HCT116 (cell line): ENCODE results near the gene CASK. TPM values are rescaled to one million over a fixed set of nuclear protein-coding genes. Genes with fewer than 3 reads are reported as not detected.

Experiments
- ATAC-seq: fragments of 200-7000 bp; cut with Tn5 transposase; 2 replicates; pipeline ENCODE4 v1.9.1; 2020; ENCODE audit warnings: mild to moderate bottlenecking, moderate library complexity
- BruUV-seq: library from RNA; stranded (reverse); fragments of 400-500 nt; replicated peaks from 2 replicates; lab custom pipeline; 2021; lab: Mats Ljungman, UMichigan
- CTCF ChIA-PET: fragments of 300-600 bp; sonication (Branson Sonifier 250); formaldehyde crosslinking; loops from one replicate; lab custom pipeline; 2021; ENCODE audit warnings: antibody characterized with exemption; lab: Charles Lee
- POLR2A ChIA-PET: fragments of 300-600, 350-600 bp; sonication (Branson Sonifier 250); formaldehyde crosslinking; loops from one replicate; lab custom pipeline; 2021; ENCODE audit warnings: antibody characterized with exemption; lab: Charles Lee
- RAD21 ChIA-PET, 2 experiments: fragments of 300-600 bp; sonication (Branson Sonifier 250); formaldehyde crosslinking; loops; one replicate each; lab custom pipeline; 2023; ENCODE audit warnings: low total read pairs in 2 of 2; ENCODE audit not compliant: uncharacterized antibody in 2 of 2, unreplicated experiment in 2 of 2, low non-redundant PET in 1 of 2; lab: Charles Lee
- DNase-seq: peaks from one replicate; pipeline ENCODE4 v3.0.0-alpha.2; 2010; ENCODE audit warnings: low read depth, low spot score
- H2AFZ ChIP-seq: fragments of 200-600 bp; shearing (Covaris generic), sonication (generic); 2 replicates; pipeline ENCODE4 v1.6.1; 2017; ENCODE audit warnings: low read depth, mixed run types, mixed read lengths, antibody characterized with exemption, low read length; ENCODE audit not compliant: poor library complexity, severe bottlenecking
- H3K27ac ChIP-seq: 2 replicates; pipeline ENCODE4 v1.5.1; 2012; ENCODE audit warnings: low read depth, low read length
- H3K27me3 ChIP-seq: fragments of 200-600 bp; sonication (generic); 2 replicates; pipeline ENCODE4 v1.6.1; 2016; ENCODE audit warnings: mixed run types, low read length, mixed read lengths; ENCODE audit not compliant: insufficient read depth
- H3K36me3 ChIP-seq, 2 experiments: fragments of 200-500 bp in 1 of 2; fragments of 200-600 bp in 1 of 2; sonication (Bioruptor generic) in 1 of 2; sonication (generic) in 1 of 2; 2 replicates each; pipeline versions ENCODE4 v1.5.1 to v1.6.1; 2014 to 2016; ENCODE audit warnings: low read length in 2 of 2, inconsistent platforms in 1 of 2, mixed read lengths in 1 of 2, mixed run types in 1 of 2; ENCODE audit not compliant: insufficient read depth in 2 of 2, control insufficient read depth in 1 of 2
- H3K4me1 ChIP-seq, 2 experiments: fragments of 200-600 bp in 1 of 2; sonication (generic) in 1 of 2; 2 replicates each; pipeline versions ENCODE4 v1.5.1 to v1.6.1; 2012 to 2017; ENCODE audit warnings: low read length in 2 of 2, inconsistent platforms in 1 of 2, mild to moderate bottlenecking in 1 of 2, mixed read lengths in 1 of 2, mixed run types in 1 of 2, moderate library complexity in 1 of 2; ENCODE audit not compliant: insufficient read depth in 2 of 2, control insufficient read depth in 1 of 2
- H3K4me2 ChIP-seq: fragments of 200-600 bp; sonication (generic); 2 replicates; pipeline ENCODE4 v1.6.1; 2017; ENCODE audit warnings: mixed run types, low read length, mixed read lengths
- H3K4me3 ChIP-seq, 2 experiments: fragments of 200-600 bp in 1 of 2; sonication (generic) in 1 of 2; replicated peaks in 1 of 2; 2 replicates each; pipeline ENCODE4 v1.5.1; 2011 to 2016; ENCODE audit warnings: low read length in 2 of 2, control low read depth in 1 of 2, low read depth in 1 of 2, mild to moderate bottlenecking in 1 of 2, mixed read lengths in 1 of 2, mixed run types in 1 of 2
- H3K79me2 ChIP-seq: fragments of 200-600 bp; sonication (generic); 2 replicates; pipeline ENCODE4 v1.6.1; 2017; ENCODE audit warnings: mild to moderate bottlenecking, mixed run types, low read length, moderate library complexity, mixed read lengths; ENCODE audit not compliant: insufficient read depth
- H3K9ac ChIP-seq: fragments of 200-600 bp; sonication (generic); 2 replicates; pipeline ENCODE4 v1.6.1; 2016; ENCODE audit warnings: low read length, mixed read lengths
- H3K9me2 ChIP-seq: fragments of 200-600 bp; sonication (generic), shearing (Covaris generic); 2 replicates; pipeline ENCODE4 v1.6.1; 2017; ENCODE audit warnings: mixed run types, mild to moderate bottlenecking, moderate library complexity; ENCODE audit not compliant: insufficient read depth
- H3K9me3 ChIP-seq, 2 experiments: fragments of 200-500 bp in 1 of 2; fragments of 200-600 bp in 1 of 2; sonication (Bioruptor generic) in 1 of 2; sonication (generic) in 1 of 2; 2 replicates each; pipeline ENCODE4 v1.6.1; 2014 to 2017; ENCODE audit warnings: low read length in 2 of 2, mixed read lengths in 2 of 2, inconsistent platforms in 1 of 2, low read depth in 1 of 2, mild to moderate bottlenecking in 1 of 2, mixed run types in 1 of 2, moderate library complexity in 1 of 2; ENCODE audit not compliant: control insufficient read depth in 1 of 2, insufficient read depth in 1 of 2
- H4K20me1 ChIP-seq: fragments of 200-600 bp; sonication (generic), shearing (Covaris generic); 2 replicates; pipeline ENCODE4 v1.6.1; 2017; ENCODE audit warnings: mixed run types, mild to moderate bottlenecking, moderate library complexity; ENCODE audit not compliant: insufficient read depth
- CEBPB ChIP-seq: IDR thresholded peaks from 2 replicates; pipeline ENCODE4 v1.6.1; 2012; ENCODE audit warnings: low read depth
- FOSL1 ChIP-seq: IDR thresholded peaks from 2 replicates; pipeline ENCODE4 v1.6.1; 2012; ENCODE audit warnings: low read depth
- JUND ChIP-seq: IDR thresholded peaks from 2 replicates; pipeline ENCODE4 v1.6.1; 2012
- POLR2AphosphoS5 ChIP-seq: IDR thresholded peaks from 2 replicates; pipeline ENCODE4 v1.6.1; 2011; ENCODE audit warnings: mild to moderate bottlenecking, low read depth, low read length, moderate library complexity
- RAD21 ChIP-seq: IDR thresholded peaks from 2 replicates; pipeline ENCODE4 v1.6.1; 2012; ENCODE audit warnings: low read depth, mild to moderate bottlenecking
- SRF ChIP-seq: IDR thresholded peaks from 2 replicates; pipeline ENCODE4 v1.6.1; 2012; ENCODE audit warnings: low read depth
- YY1 ChIP-seq: IDR thresholded peaks from 2 replicates; pipeline ENCODE4 v1.6.1; 2011; ENCODE audit warnings: low read length, low read depth, moderate library complexity, mild to moderate bottlenecking; ENCODE audit not compliant: insufficient replicate concordance; ENCODE audit errors: extremely low read depth
- ZFX ChIP-seq: fragments of 450-650 bp; IDR thresholded peaks from 2 replicates; pipeline ENCODE4 v1.6.1; 2017
- intact Hi-C: fragments of 100-400 bp; cut with micrococcal nuclease; formaldehyde crosslinking; loops from 2 replicates; pipeline ENCODE4 v1.10.0; 2022
- total RNA-seq: library from RNA; stranded (reverse); gene quantifications from one replicate; pipeline ENCODE4 v1.2.1, GENCODE V29; 2021; ENCODE audit not compliant: unreplicated experiment
- TF ChIP-seq, protein P1 (sequence below): IDR thresholded peaks from 2 replicates; pipeline ENCODE4 v1.6.1; 2012; ENCODE audit warnings: low read depth
- TF ChIP-seq, protein P2 (sequence below): IDR thresholded peaks from 2 replicates; pipeline ENCODE4 v1.6.1; 2012
- TF ChIP-seq, protein P3 (sequence below): IDR thresholded peaks from 2 replicates; pipeline ENCODE4 v1.6.1; 2012

Gene CASK
- total RNA-seq, 1 experiment from 2014 or later: 39.0 TPM

DNA sequence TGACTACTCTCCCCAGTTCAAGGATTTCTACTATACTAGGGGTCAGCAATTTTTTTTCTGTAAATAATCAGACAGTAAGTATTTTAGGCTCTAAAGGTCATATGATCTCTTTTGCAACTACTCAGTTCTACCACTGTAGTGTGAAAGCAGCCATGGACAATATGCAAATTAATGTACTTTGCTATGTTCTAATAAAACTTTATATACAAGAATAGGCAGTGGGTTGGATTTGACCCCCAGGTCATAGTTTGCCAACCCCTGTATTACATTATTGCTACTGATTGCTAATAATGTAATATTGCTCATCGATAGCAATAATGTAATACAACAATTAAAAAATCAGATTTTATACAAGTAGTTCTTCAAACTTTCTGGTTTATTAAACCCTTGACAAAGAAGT lies 293.8 kb downstream of the CASK start:
- no peaks in the 10 kb centered on the region for H4K20me1 ChIP-seq

DNA sequence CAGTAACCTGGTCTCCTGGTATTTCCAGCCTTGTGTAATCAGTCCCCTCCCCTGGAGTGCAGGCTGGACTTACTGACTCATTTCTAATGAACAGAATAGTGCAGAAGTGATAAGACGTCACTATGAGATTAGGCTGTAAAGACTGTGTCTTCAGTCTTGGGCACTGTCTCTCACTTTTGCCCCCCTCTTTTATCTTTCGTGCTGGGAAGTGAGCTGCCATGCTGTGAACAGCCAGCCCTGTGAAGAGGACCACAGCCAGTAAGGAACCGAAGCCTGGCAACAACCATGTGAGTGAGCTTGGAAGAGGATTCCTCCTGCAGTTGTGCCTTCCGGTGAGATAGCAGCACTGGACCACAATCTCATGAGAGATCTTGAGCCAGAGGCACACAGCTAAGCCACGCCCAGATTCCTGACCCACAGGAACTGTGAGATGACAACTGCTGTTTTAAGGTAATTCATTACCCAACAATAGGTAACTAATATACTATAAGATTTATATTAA lies 302.1 kb downstream of the CASK start:
- Histone ChIP-seq H3K27me3 (no peaks in the 10 kb centered on the region), H3K4me3 (no peak overlapping the region), H3K27ac (no peak overlapping the region), H3K4me1 (peaks cover 0 to 4% of the 10 kb centered on the region in 2 experiments; a peak in 1 of 4 replicates), H3K9me2 (no peaks in the 10 kb centered on the region), H3K9me3 (no peaks in the 10 kb centered on the region), H4K20me1 (no peaks in the 10 kb centered on the region), H3K4me2 (no peak overlapping the region), H3K36me3 (no peaks in the 10 kb centered on the region), H3K9ac (no peak overlapping the region), H2AFZ (no peak overlapping the region), H3K79me2 (no peaks in the 10 kb centered on the region)
- intact Hi-C loops: no loop called here
- no TSS peak for BruUV-seq
- POLR2A ChIA-PET: no interaction called here
- TF ChIP-seq FOSL1 (no peak), JUND (no peak), ZFX (no peak), POLR2AphosphoS5 (no peak), SRF (no peak), YY1 (no peak), RAD21 (no peak), CEBPB (no peak)
- TF ChIP-seq, protein P1, sequence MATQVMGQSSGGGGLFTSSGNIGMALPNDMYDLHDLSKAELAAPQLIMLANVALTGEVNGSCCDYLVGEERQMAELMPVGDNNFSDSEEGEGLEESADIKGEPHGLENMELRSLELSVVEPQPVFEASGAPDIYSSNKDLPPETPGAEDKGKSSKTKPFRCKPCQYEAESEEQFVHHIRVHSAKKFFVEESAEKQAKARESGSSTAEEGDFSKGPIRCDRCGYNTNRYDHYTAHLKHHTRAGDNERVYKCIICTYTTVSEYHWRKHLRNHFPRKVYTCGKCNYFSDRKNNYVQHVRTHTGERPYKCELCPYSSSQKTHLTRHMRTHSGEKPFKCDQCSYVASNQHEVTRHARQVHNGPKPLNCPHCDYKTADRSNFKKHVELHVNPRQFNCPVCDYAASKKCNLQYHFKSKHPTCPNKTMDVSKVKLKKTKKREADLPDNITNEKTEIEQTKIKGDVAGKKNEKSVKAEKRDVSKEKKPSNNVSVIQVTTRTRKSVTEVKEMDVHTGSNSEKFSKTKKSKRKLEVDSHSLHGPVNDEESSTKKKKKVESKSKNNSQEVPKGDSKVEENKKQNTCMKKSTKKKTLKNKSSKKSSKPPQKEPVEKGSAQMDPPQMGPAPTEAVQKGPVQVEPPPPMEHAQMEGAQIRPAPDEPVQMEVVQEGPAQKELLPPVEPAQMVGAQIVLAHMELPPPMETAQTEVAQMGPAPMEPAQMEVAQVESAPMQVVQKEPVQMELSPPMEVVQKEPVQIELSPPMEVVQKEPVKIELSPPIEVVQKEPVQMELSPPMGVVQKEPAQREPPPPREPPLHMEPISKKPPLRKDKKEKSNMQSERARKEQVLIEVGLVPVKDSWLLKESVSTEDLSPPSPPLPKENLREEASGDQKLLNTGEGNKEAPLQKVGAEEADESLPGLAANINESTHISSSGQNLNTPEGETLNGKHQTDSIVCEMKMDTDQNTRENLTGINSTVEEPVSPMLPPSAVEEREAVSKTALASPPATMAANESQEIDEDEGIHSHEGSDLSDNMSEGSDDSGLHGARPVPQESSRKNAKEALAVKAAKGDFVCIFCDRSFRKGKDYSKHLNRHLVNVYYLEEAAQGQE: no peak
- TF ChIP-seq, protein P2, sequence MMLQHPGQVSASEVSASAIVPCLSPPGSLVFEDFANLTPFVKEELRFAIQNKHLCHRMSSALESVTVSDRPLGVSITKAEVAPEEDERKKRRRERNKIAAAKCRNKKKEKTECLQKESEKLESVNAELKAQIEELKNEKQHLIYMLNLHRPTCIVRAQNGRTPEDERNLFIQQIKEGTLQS: no peak
- TF ChIP-seq, protein P3, sequence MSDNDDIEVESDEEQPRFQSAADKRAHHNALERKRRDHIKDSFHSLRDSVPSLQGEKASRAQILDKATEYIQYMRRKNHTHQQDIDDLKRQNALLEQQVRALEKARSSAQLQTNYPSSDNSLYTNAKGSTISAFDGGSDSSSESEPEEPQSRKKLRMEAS: no peak
- CTCF ChIA-PET: no interaction called here
- ATAC-seq (no peak), DNase-seq (no peak)
- RAD21 ChIA-PET: no interaction called here

More for the DNA sequence above, 293.8 kb downstream of the CASK start:
- Histone ChIP-seq H3K36me3 (no peaks in the 10 kb centered on the region), H3K27ac (no peak overlapping the region), H3K4me2 (no peak overlapping the region), H3K79me2 (no peaks in the 10 kb centered on the region), H3K4me1 (no peaks in the 10 kb centered on the region), H3K4me3 (no peak overlapping the region), H3K9me2 (no peaks in the 10 kb centered on the region), H2AFZ (no peak overlapping the region), H3K9me3 (no peaks in the 10 kb centered on the region), H3K9ac (no peak overlapping the region), H3K27me3 (no peaks in the 10 kb centered on the region)
- intact Hi-C loops: no loop called here
- no peak for TF ChIP-seq JUND
- BruUV-seq: no TSS peak
- no peak for DNase-seq
- ChIA-PET POLR2A (no interaction called here), CTCF (no interaction called here), RAD21 (no interaction called here)
- no peak for ATAC-seq
